IMR-90 (cell line): ENCODE measurements around the gene TMEM163.

Experiments used
- CTCF ChIP-seq: conservative IDR thresholded peaks from 2 replicates; pipeline ENCODE4 v1.5.1; 2012; ENCODE audit warnings: mild to moderate bottlenecking, low read depth, low read length, improper control_type of control experiment
- ELK1 ChIP-seq: fragments of 150-350 bp; IDR thresholded peaks from 2 replicates; pipeline ENCODE4 v1.6.1; 2016; ENCODE audit warnings: low read depth, mild to moderate bottlenecking, low read length, moderate library complexity, borderline replicate concordance
- MAFK ChIP-seq: IDR thresholded peaks from 2 replicates; pipeline ENCODE4 v1.6.1; 2012; ENCODE audit warnings: low read depth, low read length, improper control_type of control experiment
- POLR2A ChIP-seq: IDR thresholded peaks from 2 replicates; pipeline ENCODE4 v1.6.1; 2012; ENCODE audit warnings: mild to moderate bottlenecking, low read depth, low read length
- RCOR1 ChIP-seq: IDR thresholded peaks from 2 replicates; pipeline ENCODE4 v1.6.1; 2012; ENCODE audit warnings: mild to moderate bottlenecking, low read length, improper control_type of control experiment; ENCODE audit not compliant: insufficient replicate concordance
- SMC3 ChIP-seq: fragments of 150-350 bp; IDR thresholded peaks from 2 replicates; pipeline ENCODE4 v1.6.1; 2016; ENCODE audit warnings: low read depth, mild to moderate bottlenecking, antibody characterized with exemption, low read length, moderate library complexity

GRCh38 chr2:134452042-134452733, 266.6 kb downstream of the TMEM163 start:
- TF ChIP-seq CTCF (no peak), POLR2A (no peak), ELK1 (no peak), MAFK (no peak), SMC3 (no peak), RCOR1 (no peak)
